Type B pancreatic cell (in vitro differentiated cells): ENCODE data around the gene VSTM2L. TPM values are rescaled to one million over a fixed set of nuclear protein-coding genes. Genes with fewer than 3 reads are reported as not detected.
"Not testable (repeated sequence)": the region's sequence is repeated elsewhere in the genome, so short reads cannot be mapped to it uniquely, and the experiment has no call there.

Experiments
- DNase-seq: peaks from one replicate; pipeline ENCODE4 v3.0.0; 2021; ENCODE audit warnings: mixed read lengths; ENCODE audit not compliant: unreplicated experiment; ENCODE audit errors: extremely low spot score
- H3K27ac Mint-ChIP-seq: 2 replicates; pipeline ENCODE4 v1.8.0; 2021; ENCODE audit warnings: mild to moderate bottlenecking, mixed read lengths
- H3K27me3 Mint-ChIP-seq: 2 replicates; pipeline ENCODE4 v1.8.0; 2021; ENCODE audit warnings: mixed read lengths
- H3K36me3 Mint-ChIP-seq: 2 replicates; pipeline ENCODE4 v1.8.0; 2021; ENCODE audit warnings: mixed read lengths
- H3K4me1 Mint-ChIP-seq: one replicate; pipeline ENCODE4 v1.8.0; 2021; ENCODE audit warnings: mixed read lengths; ENCODE audit not compliant: unreplicated experiment
- H3K4me3 Mint-ChIP-seq: 2 replicates; pipeline ENCODE4 v1.8.0; 2021; ENCODE audit warnings: mild to moderate bottlenecking, mixed read lengths
- H3K9me3 Mint-ChIP-seq: 2 replicates; pipeline ENCODE4 v1.8.0; 2021; ENCODE audit warnings: mixed read lengths
- total RNA-seq: library from RNA; stranded (reverse); gene quantifications from 2 replicates; pipeline ENCODE4 v1.2.1, GENCODE V29; 2021; ENCODE audit warnings: low replicate concordance
- TF ChIP-seq, protein P1 (sequence below): fragments of 200-600 bp; sonication (generic); conservative IDR thresholded peaks from 2 replicates; pipeline ENCODE4 v1.5.0; 2021; ENCODE audit warnings: antibody characterized with exemption, mild to moderate bottlenecking

Gene VSTM2L
- total RNA-seq, 1 donor from 2014 or later = 11.4 TPM

- Mint-ChIP-seq H3K4me3 (no peak overlapping the region), H3K4me1 (peaks cover 20% of the 10 kb centered on the region), H3K27me3 (peaks cover 10% of the 10 kb centered on the region), H3K36me3 (no peaks in the 10 kb centered on the region), H3K27ac (no peak overlapping the region), H3K9me3 (no peaks in the 10 kb centered on the region)
- TF ChIP-seq, protein P1, sequence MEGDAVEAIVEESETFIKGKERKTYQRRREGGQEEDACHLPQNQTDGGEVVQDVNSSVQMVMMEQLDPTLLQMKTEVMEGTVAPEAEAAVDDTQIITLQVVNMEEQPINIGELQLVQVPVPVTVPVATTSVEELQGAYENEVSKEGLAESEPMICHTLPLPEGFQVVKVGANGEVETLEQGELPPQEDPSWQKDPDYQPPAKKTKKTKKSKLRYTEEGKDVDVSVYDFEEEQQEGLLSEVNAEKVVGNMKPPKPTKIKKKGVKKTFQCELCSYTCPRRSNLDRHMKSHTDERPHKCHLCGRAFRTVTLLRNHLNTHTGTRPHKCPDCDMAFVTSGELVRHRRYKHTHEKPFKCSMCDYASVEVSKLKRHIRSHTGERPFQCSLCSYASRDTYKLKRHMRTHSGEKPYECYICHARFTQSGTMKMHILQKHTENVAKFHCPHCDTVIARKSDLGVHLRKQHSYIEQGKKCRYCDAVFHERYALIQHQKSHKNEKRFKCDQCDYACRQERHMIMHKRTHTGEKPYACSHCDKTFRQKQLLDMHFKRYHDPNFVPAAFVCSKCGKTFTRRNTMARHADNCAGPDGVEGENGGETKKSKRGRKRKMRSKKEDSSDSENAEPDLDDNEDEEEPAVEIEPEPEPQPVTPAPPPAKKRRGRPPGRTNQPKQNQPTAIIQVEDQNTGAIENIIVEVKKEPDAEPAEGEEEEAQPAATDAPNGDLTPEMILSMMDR = no peak
- DNase-seq = peak; percentile 37
Measured at GRCh38 chr20:37954626-37955025, 51.7 kb downstream of the VSTM2L start.

DNA sequence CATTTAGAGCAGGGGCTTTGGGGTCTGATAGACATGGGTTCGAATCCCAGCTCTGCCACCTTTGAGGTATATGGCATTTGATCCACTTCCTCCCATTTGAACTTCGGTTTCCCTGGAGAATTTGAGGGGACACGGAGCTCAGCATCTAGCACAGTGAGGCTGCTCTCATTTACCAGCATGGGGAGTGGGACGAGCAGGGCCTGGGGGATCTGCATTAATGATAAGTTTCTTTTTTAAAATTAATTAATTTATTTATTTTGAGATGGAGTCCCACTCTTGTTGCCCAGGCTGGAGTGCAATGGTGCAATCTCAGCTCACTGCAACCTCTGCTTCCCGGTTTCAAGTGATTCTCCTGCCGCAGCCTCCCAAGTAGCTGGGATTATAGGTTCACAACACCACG lies 52.6 kb downstream of the VSTM2L start:
- TF ChIP-seq, protein P1 = no peak
- H3K36me3 Mint-ChIP-seq = no peaks in the 10 kb centered on the region

DNA sequence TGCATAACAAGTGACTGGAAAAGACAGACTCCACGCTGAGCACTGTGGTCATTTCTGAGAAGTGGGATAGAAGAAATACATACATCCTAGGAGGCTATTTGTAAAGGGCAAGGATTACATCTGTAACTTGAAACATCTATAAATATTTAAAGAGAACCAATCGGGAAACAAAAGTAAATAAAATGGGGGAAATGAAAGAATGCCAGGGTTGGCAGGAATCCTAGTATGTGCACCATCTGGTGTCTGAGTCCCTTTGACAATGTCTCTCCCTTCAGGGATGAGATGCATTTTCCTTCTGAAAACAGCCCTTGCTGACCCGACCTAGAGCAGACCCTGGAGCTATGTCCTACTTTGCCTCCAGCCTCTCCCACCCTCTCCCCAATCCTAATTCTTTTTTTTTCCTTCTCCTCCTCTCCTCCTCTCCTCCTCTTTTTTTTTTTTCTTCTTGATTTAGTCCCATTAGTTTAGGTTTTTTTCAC lies 53.2 kb downstream of the VSTM2L start:
- Mint-ChIP-seq H3K36me3 (no peaks in the 10 kb centered on the region), H3K27ac (no peak overlapping the region), H3K9me3 (no peaks in the 10 kb centered on the region), H3K27me3 (peaks cover 14% of the 10 kb centered on the region), H3K4me1 (peaks cover 20% of the 10 kb centered on the region), H3K4me3 (no peak overlapping the region)
- TF ChIP-seq, protein P1 = no peak
- DNase-seq = no peak

More for the DNA sequence above, 52.6 kb downstream of the VSTM2L start:
- H3K27me3 Mint-ChIP-seq = peaks cover 14% of the 10 kb centered on the region
- DNase-seq = peak; percentile 22
- peaks cover 20% of the 10 kb centered on the region for H3K4me1 Mint-ChIP-seq
- H3K9me3 Mint-ChIP-seq = no peaks in the 10 kb centered on the region
- no peak overlapping the region for H3K27ac Mint-ChIP-seq
- no peak overlapping the region for H3K4me3 Mint-ChIP-seq

DNA sequence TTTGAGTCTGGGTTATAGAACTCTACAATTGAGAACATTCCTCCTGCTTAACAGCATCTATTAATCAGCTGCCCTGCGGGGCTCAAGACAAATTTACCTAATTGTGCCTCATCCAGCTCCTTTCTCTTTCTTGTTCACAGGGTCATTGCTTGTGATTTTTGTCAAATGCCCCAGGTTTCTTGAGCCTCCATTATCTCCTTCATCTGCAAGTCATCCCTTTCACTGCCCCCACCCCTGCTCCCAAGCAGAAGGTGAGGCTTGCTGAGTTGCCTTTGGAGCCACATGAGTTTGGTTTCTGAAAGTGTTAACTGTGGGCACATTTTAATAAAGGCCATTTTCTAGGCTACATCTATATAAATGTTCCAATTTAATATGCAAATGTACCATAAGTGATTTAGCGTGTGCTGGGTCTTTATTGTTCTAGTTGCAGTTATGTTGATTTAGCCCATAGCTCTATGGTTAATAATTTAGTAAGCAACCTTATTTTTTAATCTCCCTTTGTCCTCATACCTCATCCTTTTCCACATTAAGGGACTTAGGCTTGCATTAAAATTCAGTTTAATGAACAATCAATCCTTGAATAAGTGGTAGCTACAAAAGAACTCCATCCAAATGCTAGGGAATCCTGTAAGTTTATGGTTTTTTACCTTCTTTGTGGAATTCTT lies 56.1 kb downstream of the VSTM2L start:
- Mint-ChIP-seq H3K27me3 (peaks cover 16% of the 10 kb centered on the region), H3K4me3 (no peak overlapping the region), H3K27ac (no peak overlapping the region), H3K36me3 (no peaks in the 10 kb centered on the region), H3K4me1 (peaks cover 20% of the 10 kb centered on the region), H3K9me3 (no peaks in the 10 kb centered on the region)
- DNase-seq = no peak
- TF ChIP-seq, protein P1 = no peak

GRCh38 chr20:37961066-37961465 lies 58.1 kb downstream of the VSTM2L start:
- TF ChIP-seq, protein P1 = no peak
- Mint-ChIP-seq H3K9me3 (no peaks in the 10 kb centered on the region), H3K4me3 (no peak overlapping the region), H3K36me3 (no peaks in the 10 kb centered on the region), H3K27me3 (peaks cover 28% of the 10 kb centered on the region), H3K27ac (no peak overlapping the region), H3K4me1 (peaks cover 11% of the 10 kb centered on the region)
- no peak for DNase-seq

GRCh38 chr20:37963483-37963882 lies 60.6 kb downstream of the VSTM2L start:
- not testable (repeated sequence) for H3K27ac Mint-ChIP-seq, H3K4me1 Mint-ChIP-seq, H3K4me3 Mint-ChIP-seq, DNase-seq, H3K36me3 Mint-ChIP-seq, H3K9me3 Mint-ChIP-seq
- peaks cover 25% of the 10 kb centered on the region for H3K27me3 Mint-ChIP-seq
